Keratinocyte (primary cell): ENCODE measurements around the gene NOL3. TPM values are rescaled to one million over a fixed set of nuclear protein-coding genes. Genes with fewer than 3 reads are reported as not detected.

Experiments used
- DNase-seq: peaks from one replicate; pipeline ENCODE4 v3.0.0-alpha.2; 2011; ENCODE audit warnings: low read depth, missing footprints, low spot score
- FAIRE-seq: peaks from 2 replicates; lab custom pipeline; 2011; peaks lifted over from hg19 to GRCh38; lab: Jason Lieb, UNC
- H2AFZ ChIP-seq: 2 replicates; pipeline ENCODE4 v1.6.0; 2012; ENCODE audit warnings: low read length, control low read depth, inconsistent platforms; ENCODE audit not compliant: control insufficient read depth
- H3K27ac ChIP-seq: 2 replicates; pipeline ENCODE4 v1.5.1; 2011; ENCODE audit warnings: low read length; ENCODE audit not compliant: control insufficient read depth, insufficient read depth
- H3K27me3 ChIP-seq: 3 replicates; pipeline ENCODE4 v1.6.0; 2011; ENCODE audit warnings: low read length; ENCODE audit not compliant: control insufficient read depth, insufficient read depth; ENCODE audit errors: extremely low read depth
- H3K36me3 ChIP-seq, 2 experiments: 2 replicates in 1 of 2; 3 replicates in 1 of 2; pipeline ENCODE4 v1.5.1; 2011; ENCODE audit warnings: low read length in 2 of 2, mild to moderate bottlenecking in 1 of 2; ENCODE audit not compliant: control insufficient read depth in 2 of 2, insufficient read depth in 2 of 2; ENCODE audit errors: extremely low read depth in 1 of 2
- H3K4me1 ChIP-seq: 3 replicates; pipeline ENCODE4 v1.5.1; 2011; ENCODE audit warnings: low read length; ENCODE audit not compliant: control insufficient read depth, insufficient read depth; ENCODE audit errors: extremely low read depth
- H3K4me2 ChIP-seq: 3 replicates; pipeline ENCODE4 v1.6.0; 2011; ENCODE audit warnings: low read depth, low read length; ENCODE audit not compliant: control insufficient read depth, insufficient read depth; ENCODE audit errors: extremely low read depth
- H3K4me3 ChIP-seq, 3 experiments: fragments of 200-600 bp in 1 of 3; sonication (generic) in 1 of 3; 2 replicates in 2 of 3; 3 replicates in 1 of 3; pipeline ENCODE4 v1.5.1; 2011 to 2016; ENCODE audit warnings: low read length in 3 of 3, mild to moderate bottlenecking in 3 of 3, control low read depth in 2 of 3, inconsistent platforms in 1 of 3, low read depth in 1 of 3, mixed read lengths in 1 of 3, mixed run types in 1 of 3, moderate library complexity in 1 of 3; ENCODE audit not compliant: control insufficient read depth in 2 of 3, insufficient read depth in 2 of 3; ENCODE audit errors: extremely low read depth in 1 of 3
- H3K79me2 ChIP-seq: 2 replicates; pipeline ENCODE4 v1.6.0; 2012; ENCODE audit warnings: low read length; ENCODE audit not compliant: control insufficient read depth, insufficient read depth
- H3K9ac ChIP-seq: 3 replicates; pipeline ENCODE4 v1.6.0; 2011; ENCODE audit warnings: low read length; ENCODE audit not compliant: control insufficient read depth, insufficient read depth; ENCODE audit errors: extremely low read depth
- H3K9me1 ChIP-seq: 3 replicates; pipeline ENCODE4 v1.6.0; 2011; ENCODE audit warnings: low read length; ENCODE audit not compliant: control insufficient read depth, insufficient read depth; ENCODE audit errors: extremely low read depth
- H3K9me3 ChIP-seq: 2 replicates; pipeline ENCODE4 v1.5.1; 2012; ENCODE audit warnings: low read depth, low read length; ENCODE audit not compliant: control insufficient read depth
- H4K20me1 ChIP-seq: 3 replicates; pipeline ENCODE4 v1.6.0; 2011; ENCODE audit warnings: low read length; ENCODE audit not compliant: control insufficient read depth, insufficient read depth; ENCODE audit errors: extremely low read depth
- CTCF ChIP-seq, 3 experiments: IDR thresholded peaks in 1 of 3; conservative IDR thresholded peaks in 1 of 3; optimal IDR thresholded peaks in 1 of 3; 2 replicates in 2 of 3; 3 replicates in 1 of 3; pipeline versions ENCODE3 to v1.5.1; 2011; ENCODE audit warnings: low read length in 3 of 3, mild to moderate bottlenecking in 3 of 3, moderate library complexity in 2 of 3, control low read depth in 1 of 3, inconsistent platforms in 1 of 3; ENCODE audit not compliant: insufficient read depth in 2 of 3; ENCODE audit errors: extremely low read depth in 1 of 3
- EZH2 ChIP-seq: IDR thresholded peaks from one replicate; pipeline ENCODE4 v1.6.1; 2012; ENCODE audit warnings: inconsistent platforms, mild to moderate bottlenecking, low read length, moderate library complexity
- dilution Hi-C: fragments of 300-500 bp; cut with MboI; formaldehyde crosslinking; loops from one replicate; pipeline ENCODE4 v1.7.0; 2020; ENCODE audit warnings: low sequenced_read_pairs; ENCODE audit not compliant: extremely low pct_ligation_motif_present
- polyA plus RNA-seq, 5 experiments: library from polyadenylated mRNA; depleted of rRNA in 3 of 5; stranded (reverse) in 3 of 5; stranded (forward) in 1 of 5; unstranded in 1 of 5; fragments of >200 nt; gene quantifications; 1 replicate in 1 of 5; 2 replicates in 3 of 5; 3 replicates in 1 of 5; pipeline versions ENCODE4 v1.2.1 to v1.2.3, GENCODE V29; 2011 to 2012; ENCODE audit warnings: missing spikeins in 2 of 5, low read depth in 1 of 5, low replicate concordance in 1 of 5

NOL3 gene
- polyA plus RNA-seq, 1 donor (not counting 4 experiments of a cell fraction or from before 2014, with no cell fraction given) = 16.8 TPM

- H3K36me3 ChIP-seq = peaks cover 0 to 5% of the 10 kb centered on the region in 2 experiments
- H3K27me3 ChIP-seq = no peaks in the 10 kb centered on the region
- H3K79me2 ChIP-seq = no peaks in the 10 kb centered on the region
- H3K27ac ChIP-seq = no peak overlapping the region
- FAIRE-seq (no peak), DNase-seq (no peak)
- no peak for TF ChIP-seq CTCF (optimal IDR thresholded peaks at IDR 0.05 in 1 of 3, IDR thresholded peaks at IDR 0.05 in 1 of 3, conservative IDR thresholded peaks at IDR 0.05 in 1 of 3; ENCODE audit: extremely low read depth in 1 of 3, insufficient read depth in 2 of 3, low read length in 3 of 3)
- TF ChIP-seq EZH2 = no peak
- H4K20me1 ChIP-seq = peaks cover 7% of the 10 kb centered on the region
- H3K9ac ChIP-seq = no peak overlapping the region
- H2AFZ ChIP-seq = no peak overlapping the region
- H3K9me3 ChIP-seq = no peaks in the 10 kb centered on the region
- peaks cover 3% of the 10 kb centered on the region for H3K9me1 ChIP-seq
- H3K4me1 ChIP-seq = peaks cover 13% of the 10 kb centered on the region
- H3K4me2 ChIP-seq = no peak overlapping the region
- dilution Hi-C loops = no loop called here
- no peak overlapping the region for H3K4me3 ChIP-seq
Observed at GRCh38 chr16:67156143-67156844, 14.0 kb upstream of the NOL3 start.

- no peak for FAIRE-seq
- Histone ChIP-seq H3K4me3 (no peak overlapping the region), H2AFZ (no peak overlapping the region), H3K4me2 (no peak overlapping the region), H3K9ac (no peak overlapping the region), H3K27me3 (no peaks in the 10 kb centered on the region), H3K79me2 (no peaks in the 10 kb centered on the region), H3K36me3 (peaks cover 0 to 5% of the 10 kb centered on the region in 2 experiments), H3K27ac (no peak overlapping the region), H3K9me1 (peaks cover 3% of the 10 kb centered on the region), H3K9me3 (no peaks in the 10 kb centered on the region), H4K20me1 (peaks cover 7% of the 10 kb centered on the region), H3K4me1 (peaks cover 15% of the 10 kb centered on the region)
- TF ChIP-seq CTCF (optimal IDR thresholded peaks at IDR 0.05 in 1 of 3, IDR thresholded peaks at IDR 0.05 in 1 of 3, conservative IDR thresholded peaks at IDR 0.05 in 1 of 3; ENCODE audit: extremely low read depth in 1 of 3, insufficient read depth in 2 of 3, low read length in 3 of 3) (no peak), EZH2 (no peak)
- dilution Hi-C loops = no loop called here
- no peak for DNase-seq
Observed at GRCh38 chr16:67157106-67157748, 13.1 kb upstream of the NOL3 start.
